K562 (cell line): ENCODE measurements around the gene ABI2. TPM values are rescaled to one million over a fixed set of nuclear protein-coding genes. Genes with fewer than 3 reads are reported as not detected.

Source experiments
- ELF2 ChIP-seq: fragments of 250-450 bp; sonication (Bioruptor Pico); IDR thresholded peaks from 2 replicates; pipeline ENCODE4 v1.5.0; 2021; ENCODE audit warnings: mild to moderate bottlenecking
- PTRF ChIP-seq: fragments of 450-650 bp; IDR thresholded peaks from 2 replicates; pipeline ENCODE4 v1.6.1; 2016; ENCODE audit warnings: mild to moderate bottlenecking, missing genetic modification characterization, missing compliant biosample characterization
- polyA plus RNA-seq, 8 experiments: library from polyadenylated mRNA; depleted of rRNA in 4 of 8; stranded (reverse) in 5 of 8; unstranded in 3 of 8; fragments of >200 nt; fragmentation: Nextera tagmentation in 2 of 8; fragmentation: Illumina TruSeq in 1 of 8; extraction: Ambion mirVana in 2 of 8; extraction: Trizol in 1 of 8; gene quantifications; 2 replicates each; pipeline versions ENCODE4 v1.2.1 to v1.2.3, GENCODE V29; 2011 to 2014; ENCODE audit warnings: inconsistent platforms in 1 of 8, missing spikeins in 1 of 8
- total RNA-seq, 7 experiments: library from RNA; depleted of rRNA in 6 of 7; stranded (reverse); fragments of >200 nt in 6 of 7; fragmentation: Illumina TruSeq in 2 of 7; extraction: Trizol in 2 of 7; gene quantifications; 2 replicates each; pipeline versions ENCODE4 v1.2.1 to v1.2.3, GENCODE V29; 2011 to 2021; ENCODE audit warnings: low replicate concordance in 1 of 7
- TF ChIP-seq, protein P1 (sequence below), 3 experiments: IDR thresholded peaks in 2 of 3; conservative IDR thresholded peaks in 1 of 3; 2 replicates each; pipeline ENCODE4 v1.5.1; 2011 to 2012; ENCODE audit warnings: low read length in 3 of 3, mild to moderate bottlenecking in 3 of 3, control low read depth in 2 of 3, improper control_type of control experiment in 1 of 3, inconsistent platforms in 1 of 3, low read depth in 1 of 3, mixed read lengths in 1 of 3, moderate library complexity in 1 of 3; ENCODE audit not compliant: insufficient read depth in 2 of 3
- TF ChIP-seq, protein P2 (sequence below), 2 experiments: fragments of 450-650 bp; formaldehyde crosslinking in 1 of 2; IDR thresholded peaks; 2 replicates each; pipeline versions ENCODE4 v1.4.0 to v1.6.1; 2014 to 2020; ENCODE audit warnings: mild to moderate bottlenecking in 2 of 2, borderline replicate concordance in 1 of 2, low read depth in 1 of 2
- TF ChIP-seq, protein P3 (sequence below): fragments of 450-650 bp; IDR thresholded peaks from 2 replicates; pipeline ENCODE4 v1.6.1; 2016; ENCODE audit warnings: low read depth
- TF ChIP-seq, protein P4 (sequence below): fragments of 450-650 bp; formaldehyde crosslinking; IDR thresholded peaks from 2 replicates; pipeline ENCODE4 v1.4.0; 2020; ENCODE audit warnings: mild to moderate bottlenecking, moderate library complexity

ABI2 gene
- total and polyA plus RNA-seq, 9 of the 15 experiments (the other 6 are each of a cell fraction or from before 2014, with no cell fraction given), result 5.3 to 24.3 (median 12.2) TPM

DNA sequence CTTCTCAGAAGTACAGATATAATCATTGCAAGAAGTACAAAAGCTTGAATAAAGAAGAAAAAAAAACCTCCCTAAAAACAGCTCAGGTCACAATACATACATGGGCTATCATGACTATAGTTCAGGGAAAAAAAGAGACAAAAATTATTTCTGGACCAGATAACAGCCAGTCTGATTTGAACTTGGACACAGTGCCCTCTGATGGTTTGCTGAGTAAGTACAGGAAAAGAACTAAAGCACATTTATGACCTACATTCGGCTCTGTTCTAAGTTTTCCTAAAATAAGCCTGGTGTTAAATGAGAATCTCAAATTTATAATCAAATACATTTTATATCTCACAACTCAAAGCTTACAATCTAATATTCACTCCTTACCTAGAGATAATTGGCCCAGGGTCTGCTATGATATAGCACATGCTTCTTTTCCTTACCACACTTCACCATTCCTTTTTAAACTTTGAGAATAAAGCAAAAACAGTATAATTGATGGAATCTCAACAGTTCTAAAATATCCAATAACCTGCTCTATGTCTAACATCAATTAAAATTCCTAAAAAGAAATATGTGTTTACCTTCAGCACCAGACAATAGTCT is 125.8 kb downstream of the ABI2 start (continued):
- TF ChIP-seq, protein P1, sequence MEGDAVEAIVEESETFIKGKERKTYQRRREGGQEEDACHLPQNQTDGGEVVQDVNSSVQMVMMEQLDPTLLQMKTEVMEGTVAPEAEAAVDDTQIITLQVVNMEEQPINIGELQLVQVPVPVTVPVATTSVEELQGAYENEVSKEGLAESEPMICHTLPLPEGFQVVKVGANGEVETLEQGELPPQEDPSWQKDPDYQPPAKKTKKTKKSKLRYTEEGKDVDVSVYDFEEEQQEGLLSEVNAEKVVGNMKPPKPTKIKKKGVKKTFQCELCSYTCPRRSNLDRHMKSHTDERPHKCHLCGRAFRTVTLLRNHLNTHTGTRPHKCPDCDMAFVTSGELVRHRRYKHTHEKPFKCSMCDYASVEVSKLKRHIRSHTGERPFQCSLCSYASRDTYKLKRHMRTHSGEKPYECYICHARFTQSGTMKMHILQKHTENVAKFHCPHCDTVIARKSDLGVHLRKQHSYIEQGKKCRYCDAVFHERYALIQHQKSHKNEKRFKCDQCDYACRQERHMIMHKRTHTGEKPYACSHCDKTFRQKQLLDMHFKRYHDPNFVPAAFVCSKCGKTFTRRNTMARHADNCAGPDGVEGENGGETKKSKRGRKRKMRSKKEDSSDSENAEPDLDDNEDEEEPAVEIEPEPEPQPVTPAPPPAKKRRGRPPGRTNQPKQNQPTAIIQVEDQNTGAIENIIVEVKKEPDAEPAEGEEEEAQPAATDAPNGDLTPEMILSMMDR (IDR thresholded peaks at IDR 0.05 in 2 of 3, conservative IDR thresholded peaks at IDR 0.05 in 1 of 3; ENCODE audit: insufficient read depth in 2 of 3, low read depth in 1 of 3, low read length in 3 of 3), result peak; percentile 43 to 73 (median 53); a peak in 4 of 6 replicates
- TF ChIP-seq, protein P2, sequence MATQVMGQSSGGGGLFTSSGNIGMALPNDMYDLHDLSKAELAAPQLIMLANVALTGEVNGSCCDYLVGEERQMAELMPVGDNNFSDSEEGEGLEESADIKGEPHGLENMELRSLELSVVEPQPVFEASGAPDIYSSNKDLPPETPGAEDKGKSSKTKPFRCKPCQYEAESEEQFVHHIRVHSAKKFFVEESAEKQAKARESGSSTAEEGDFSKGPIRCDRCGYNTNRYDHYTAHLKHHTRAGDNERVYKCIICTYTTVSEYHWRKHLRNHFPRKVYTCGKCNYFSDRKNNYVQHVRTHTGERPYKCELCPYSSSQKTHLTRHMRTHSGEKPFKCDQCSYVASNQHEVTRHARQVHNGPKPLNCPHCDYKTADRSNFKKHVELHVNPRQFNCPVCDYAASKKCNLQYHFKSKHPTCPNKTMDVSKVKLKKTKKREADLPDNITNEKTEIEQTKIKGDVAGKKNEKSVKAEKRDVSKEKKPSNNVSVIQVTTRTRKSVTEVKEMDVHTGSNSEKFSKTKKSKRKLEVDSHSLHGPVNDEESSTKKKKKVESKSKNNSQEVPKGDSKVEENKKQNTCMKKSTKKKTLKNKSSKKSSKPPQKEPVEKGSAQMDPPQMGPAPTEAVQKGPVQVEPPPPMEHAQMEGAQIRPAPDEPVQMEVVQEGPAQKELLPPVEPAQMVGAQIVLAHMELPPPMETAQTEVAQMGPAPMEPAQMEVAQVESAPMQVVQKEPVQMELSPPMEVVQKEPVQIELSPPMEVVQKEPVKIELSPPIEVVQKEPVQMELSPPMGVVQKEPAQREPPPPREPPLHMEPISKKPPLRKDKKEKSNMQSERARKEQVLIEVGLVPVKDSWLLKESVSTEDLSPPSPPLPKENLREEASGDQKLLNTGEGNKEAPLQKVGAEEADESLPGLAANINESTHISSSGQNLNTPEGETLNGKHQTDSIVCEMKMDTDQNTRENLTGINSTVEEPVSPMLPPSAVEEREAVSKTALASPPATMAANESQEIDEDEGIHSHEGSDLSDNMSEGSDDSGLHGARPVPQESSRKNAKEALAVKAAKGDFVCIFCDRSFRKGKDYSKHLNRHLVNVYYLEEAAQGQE (IDR thresholded peaks at IDR 0.05; ENCODE audit: borderline replicate concordance), result peak; percentile 45; the same call in 1 of the 2 replicates
- TF ChIP-seq, protein P2 (CRISPR knock-in tag; IDR thresholded peaks at IDR 0.05; ENCODE audit: low read depth), result no peak
- TF ChIP-seq PTRF (tag) (no peak), ELF2 (CRISPR knock-in tag) (no peak)
- TF ChIP-seq, protein P3, sequence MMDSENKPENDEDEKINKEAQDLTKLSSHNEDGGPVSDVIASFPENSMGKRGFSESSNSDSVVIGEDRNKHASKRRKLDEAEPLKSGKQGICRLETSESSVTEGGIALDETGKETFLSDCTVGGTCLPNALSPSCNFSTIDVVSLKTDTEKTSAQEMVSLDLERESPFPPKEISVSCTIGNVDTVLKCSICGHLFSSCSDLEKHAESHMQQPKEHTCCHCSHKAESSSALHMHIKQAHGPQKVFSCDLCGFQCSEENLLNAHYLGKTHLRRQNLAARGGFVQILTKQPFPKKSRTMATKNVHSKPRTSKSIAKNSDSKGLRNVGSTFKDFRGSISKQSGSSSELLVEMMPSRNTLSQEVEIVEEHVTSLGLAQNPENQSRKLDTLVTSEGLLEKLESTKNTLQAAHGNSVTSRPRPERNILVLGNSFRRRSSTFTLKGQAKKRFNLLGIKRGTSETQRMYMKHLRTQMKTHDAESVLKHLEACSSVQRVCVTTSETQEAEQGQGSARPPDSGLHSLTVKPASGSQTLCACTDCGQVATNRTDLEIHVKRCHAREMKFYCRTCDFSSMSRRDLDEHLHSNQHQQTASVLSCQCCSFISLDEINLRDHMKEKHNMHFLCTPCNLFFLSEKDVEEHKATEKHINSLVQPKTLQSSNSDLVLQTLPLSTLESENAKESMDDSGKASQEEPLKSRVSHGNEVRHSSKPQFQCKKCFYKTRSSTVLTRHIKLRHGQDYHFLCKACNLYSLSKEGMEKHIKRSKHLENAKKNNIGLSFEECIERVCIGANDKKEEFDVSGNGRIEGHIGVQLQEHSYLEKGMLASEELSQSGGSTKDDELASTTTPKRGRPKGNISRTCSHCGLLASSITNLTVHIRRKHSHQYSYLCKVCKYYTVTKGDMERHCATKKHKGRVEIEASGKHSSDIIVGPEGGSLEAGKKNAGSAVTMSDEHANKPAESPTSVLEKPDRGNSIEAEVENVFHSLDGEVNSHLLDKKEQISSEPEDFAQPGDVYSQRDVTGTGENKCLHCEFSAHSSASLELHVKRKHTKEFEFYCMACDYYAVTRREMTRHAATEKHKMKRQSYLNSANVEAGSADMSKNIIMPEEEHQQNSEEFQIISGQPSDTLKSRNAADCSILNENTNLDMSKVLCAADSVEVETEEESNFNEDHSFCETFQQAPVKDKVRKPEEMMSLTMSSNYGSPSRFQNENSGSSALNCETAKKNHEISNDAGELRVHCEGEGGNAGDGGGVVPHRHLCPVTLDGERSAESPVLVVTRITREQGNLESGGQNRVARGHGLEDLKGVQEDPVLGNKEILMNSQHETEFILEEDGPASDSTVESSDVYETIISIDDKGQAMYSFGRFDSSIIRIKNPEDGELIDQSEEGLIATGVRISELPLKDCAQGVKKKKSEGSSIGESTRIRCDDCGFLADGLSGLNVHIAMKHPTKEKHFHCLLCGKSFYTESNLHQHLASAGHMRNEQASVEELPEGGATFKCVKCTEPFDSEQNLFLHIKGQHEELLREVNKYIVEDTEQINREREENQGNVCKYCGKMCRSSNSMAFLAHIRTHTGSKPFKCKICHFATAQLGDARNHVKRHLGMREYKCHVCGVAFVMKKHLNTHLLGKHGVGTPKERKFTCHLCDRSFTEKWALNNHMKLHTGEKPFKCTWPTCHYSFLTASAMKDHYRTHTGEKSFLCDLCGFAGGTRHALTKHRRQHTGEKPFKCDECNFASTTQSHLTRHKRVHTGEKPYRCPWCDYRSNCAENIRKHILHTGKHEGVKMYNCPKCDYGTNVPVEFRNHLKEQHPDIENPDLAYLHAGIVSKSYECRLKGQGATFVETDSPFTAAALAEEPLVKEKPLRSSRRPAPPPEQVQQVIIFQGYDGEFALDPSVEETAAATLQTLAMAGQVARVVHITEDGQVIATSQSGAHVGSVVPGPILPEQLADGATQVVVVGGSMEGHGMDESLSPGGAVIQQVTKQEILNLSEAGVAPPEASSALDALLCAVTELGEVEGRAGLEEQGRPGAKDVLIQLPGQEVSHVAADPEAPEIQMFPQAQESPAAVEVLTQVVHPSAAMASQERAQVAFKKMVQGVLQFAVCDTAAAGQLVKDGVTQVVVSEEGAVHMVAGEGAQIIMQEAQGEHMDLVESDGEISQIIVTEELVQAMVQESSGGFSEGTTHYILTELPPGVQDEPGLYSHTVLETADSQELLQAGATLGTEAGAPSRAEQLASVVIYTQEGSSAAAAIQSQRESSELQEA, result no peak
- TF ChIP-seq, protein P4, sequence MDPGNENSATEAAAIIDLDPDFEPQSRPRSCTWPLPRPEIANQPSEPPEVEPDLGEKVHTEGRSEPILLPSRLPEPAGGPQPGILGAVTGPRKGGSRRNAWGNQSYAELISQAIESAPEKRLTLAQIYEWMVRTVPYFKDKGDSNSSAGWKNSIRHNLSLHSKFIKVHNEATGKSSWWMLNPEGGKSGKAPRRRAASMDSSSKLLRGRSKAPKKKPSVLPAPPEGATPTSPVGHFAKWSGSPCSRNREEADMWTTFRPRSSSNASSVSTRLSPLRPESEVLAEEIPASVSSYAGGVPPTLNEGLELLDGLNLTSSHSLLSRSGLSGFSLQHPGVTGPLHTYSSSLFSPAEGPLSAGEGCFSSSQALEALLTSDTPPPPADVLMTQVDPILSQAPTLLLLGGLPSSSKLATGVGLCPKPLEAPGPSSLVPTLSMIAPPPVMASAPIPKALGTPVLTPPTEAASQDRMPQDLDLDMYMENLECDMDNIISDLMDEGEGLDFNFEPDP (CRISPR knock-in tag), result no peak
